Heart left ventricle (tissue), 13 donors: ENCODE results near the gene CD8A.

Experiments
- POLR2A ChIP-seq, 2 donors: fragments of 450-650 bp; IDR thresholded peaks; one replicate each; pipeline ENCODE4 v1.6.1; 2017; ENCODE audit warnings: antibody characterized with exemption in 2 of 2, mild to moderate bottlenecking in 2 of 2, moderate library complexity in 2 of 2
- TF ChIP-seq, protein P1 (sequence below), 12 donors: fragments of 200-600 bp; sonication (generic) in 4 of 12; IDR thresholded peaks; one replicate each; pipeline versions ENCODE4 v1.5.0 to v1.8.0; 2018 to 2022; ENCODE audit warnings: antibody characterized with exemption in 12 of 12, mild to moderate bottlenecking in 5 of 12
- donor health status: ischemic (EF 13 %, LVEDD 7.1; RV severe dilation, severe dysfunction).
- donor health status: DM: no; HTN: yes; CAD: no.
- donor health status: DM: no; HTN: no; CAD: no.
- donor health status: ischemic (EF 25% LVEDD 6.9; RV normal size, moderate dysfunction).
- donor health status: ischemic (EF 25% LVEDD 5.7; RV mildly dilated, moderate dysfunction).
- donor health status: ischemic (EF 35%, LVEDD 5.7; RV mildly dilated, moderate dysfunction).
- donor health status: nonischemic (EF 11% LVEDD 7.7; RV severe dilation, severe dysfunction).
- donor health status: DM: yes; HTN: yes; CAD: no.
- donor health status: PGD.
- donor health status: ischemic (EF 29% LVEDD 5.4; RV normal size, mild dysfunction).
- donor health status: nonischemic (EF 23%, LVEDD 6.1; RV moderate dilation, normal function).

GRCh38 chr2:86809481-86810121 is 18.9 kb upstream of the CD8A start:
- TF ChIP-seq, protein P1, sequence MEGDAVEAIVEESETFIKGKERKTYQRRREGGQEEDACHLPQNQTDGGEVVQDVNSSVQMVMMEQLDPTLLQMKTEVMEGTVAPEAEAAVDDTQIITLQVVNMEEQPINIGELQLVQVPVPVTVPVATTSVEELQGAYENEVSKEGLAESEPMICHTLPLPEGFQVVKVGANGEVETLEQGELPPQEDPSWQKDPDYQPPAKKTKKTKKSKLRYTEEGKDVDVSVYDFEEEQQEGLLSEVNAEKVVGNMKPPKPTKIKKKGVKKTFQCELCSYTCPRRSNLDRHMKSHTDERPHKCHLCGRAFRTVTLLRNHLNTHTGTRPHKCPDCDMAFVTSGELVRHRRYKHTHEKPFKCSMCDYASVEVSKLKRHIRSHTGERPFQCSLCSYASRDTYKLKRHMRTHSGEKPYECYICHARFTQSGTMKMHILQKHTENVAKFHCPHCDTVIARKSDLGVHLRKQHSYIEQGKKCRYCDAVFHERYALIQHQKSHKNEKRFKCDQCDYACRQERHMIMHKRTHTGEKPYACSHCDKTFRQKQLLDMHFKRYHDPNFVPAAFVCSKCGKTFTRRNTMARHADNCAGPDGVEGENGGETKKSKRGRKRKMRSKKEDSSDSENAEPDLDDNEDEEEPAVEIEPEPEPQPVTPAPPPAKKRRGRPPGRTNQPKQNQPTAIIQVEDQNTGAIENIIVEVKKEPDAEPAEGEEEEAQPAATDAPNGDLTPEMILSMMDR (IDR thresholded peaks at IDR 0.05), result no peak
- TF ChIP-seq POLR2A (IDR thresholded peaks at IDR 0.05), result no peak
